ENCODE results near the gene AFF1.

- TF ChIP-seq CTCF (IDR thresholded peaks at IDR 0.05) (no peak), REST (IDR thresholded peaks at IDR 0.05; ENCODE audit: insufficient read depth in 1 of 2, low read depth in 2 of 2, low read length in 1 of 2) (no peak), POLR2AphosphoS5 (IDR thresholded peaks at IDR 0.05; ENCODE audit: low read depth, low read length) (no peak)
Observed at GRCh38 chr4:87046121-87046551, 111.3 kb downstream of the AFF1 start.

All from Panc1 (cell line).